GM12878 (cell line): Measurements from ENCODE around the gene M1AP. TPM values are rescaled to one million over a fixed set of nuclear protein-coding genes. Genes with fewer than 3 reads are reported as not detected.

Experiments
- EED ChIP-seq: sonication (generic); IDR thresholded peaks from 2 replicates; pipeline ENCODE4 v1.6.1; 2016; ENCODE audit warnings: antibody characterized with exemption, low read depth
- EP300 ChIP-seq, 2 experiments: fragments of 150-350 bp in 1 of 2; IDR thresholded peaks; 2 replicates each; pipeline ENCODE4 v1.6.1; 2011 to 2012; ENCODE audit warnings: low read depth in 2 of 2, low read length in 2 of 2, borderline replicate concordance in 1 of 2, improper control_type of control experiment in 1 of 2, inconsistent platforms in 1 of 2; ENCODE audit not compliant: control insufficient read depth in 1 of 2
- FOXK2 ChIP-seq: fragments of 450-650 bp; IDR thresholded peaks from 2 replicates; pipeline ENCODE4 v1.6.1; 2017; ENCODE audit warnings: mild to moderate bottlenecking, moderate library complexity
- JUNB ChIP-seq: IDR thresholded peaks from 2 replicates; pipeline ENCODE4 v1.6.1; 2016; ENCODE audit warnings: antibody characterized with exemption, mild to moderate bottlenecking
- JUND ChIP-seq: IDR thresholded peaks from 2 replicates; pipeline ENCODE4 v1.6.1; 2012; ENCODE audit warnings: low read depth, mild to moderate bottlenecking, low read length, improper control_type of control experiment, moderate library complexity
- LARP7 ChIP-seq: fragments of 450-650 bp; IDR thresholded peaks from 2 replicates; pipeline ENCODE4 v1.6.1; 2017; ENCODE audit warnings: mild to moderate bottlenecking
- NR2F1 ChIP-seq: fragments of 450-650 bp; conservative IDR thresholded peaks from 2 replicates; pipeline ENCODE4 v1.6.1; 2017; ENCODE audit warnings: mild to moderate bottlenecking
- PAX5 ChIP-seq: IDR thresholded peaks from 2 replicates; pipeline ENCODE4 v1.6.1; 2011; ENCODE audit warnings: low read depth, low read length, borderline replicate concordance
- PML ChIP-seq: IDR thresholded peaks from 2 replicates; pipeline ENCODE4 v1.6.1; 2012; ENCODE audit warnings: low read length, inconsistent platforms
- POLR2AphosphoS2 ChIP-seq: IDR thresholded peaks from 2 replicates; pipeline ENCODE4 v1.6.1; 2011; ENCODE audit warnings: low read depth, mild to moderate bottlenecking, low read length, improper control_type of control experiment, moderate library complexity
- RAD21 ChIP-seq: IDR thresholded peaks from 2 replicates; pipeline ENCODE4 v1.6.1; 2011; ENCODE audit warnings: mild to moderate bottlenecking, low read depth, low read length, moderate library complexity; ENCODE audit not compliant: insufficient read depth
- RCOR1 ChIP-seq: conservative IDR thresholded peaks from 2 replicates; pipeline ENCODE4 v1.6.1; 2012; ENCODE audit warnings: low read depth, low read length, improper control_type of control experiment
- RFX5 ChIP-seq: IDR thresholded peaks from 2 replicates; pipeline ENCODE4 v1.6.1; 2011; ENCODE audit warnings: low read depth, low read length, improper control_type of control experiment
- SREBF1 ChIP-seq: IDR thresholded peaks from 2 replicates; pipeline ENCODE4 v1.6.1; 2012; ENCODE audit warnings: mild to moderate bottlenecking, low read length
- polyA plus RNA-seq, 11 experiments: library from polyadenylated mRNA; depleted of rRNA in 4 of 11; unstranded in 6 of 11; stranded (reverse) in 5 of 11; fragments of >200 nt; fragmentation: Nextera tagmentation in 4 of 11; fragmentation: Illumina TruSeq in 1 of 11; extraction: Ambion mirVana in 4 of 11; extraction: Trizol in 1 of 11; gene quantifications; 1 replicate in 1 of 11; 2 replicates in 10 of 11; pipeline versions ENCODE4 v1.2.1 to v1.2.3, GENCODE V29; 2011 to 2016; ENCODE audit warnings: inconsistent platforms in 2 of 11, missing spikeins in 2 of 11, low read depth in 1 of 11
- total RNA-seq, 4 experiments: library from RNA; depleted of rRNA in 3 of 4; stranded (reverse); fragments of >200 nt in 3 of 4; fragmentation: Illumina TruSeq in 1 of 4; extraction: Trizol in 1 of 4; gene quantifications; 2 replicates each; pipeline versions ENCODE4 v1.2.1 to v1.2.3, GENCODE V29; 2013 to 2021
- TF ChIP-seq, protein P1 (sequence below): fragments of 450-650 bp; IDR thresholded peaks from 2 replicates; pipeline ENCODE4 v1.6.1; 2017; ENCODE audit warnings: mild to moderate bottlenecking, low read depth, inconsistent platforms; ENCODE audit not compliant: poor library complexity, severe bottlenecking
- TF ChIP-seq, protein P2 (sequence below): IDR thresholded peaks from 2 replicates; pipeline ENCODE4 v1.6.1; 2012; ENCODE audit warnings: improper control_type of control experiment, low read depth, low read length; ENCODE audit not compliant: insufficient replicate concordance
- TF ChIP-seq, protein P3 (sequence below): IDR thresholded peaks from 2 replicates; pipeline ENCODE4 v1.6.1; 2011; ENCODE audit warnings: low read depth, mild to moderate bottlenecking, low read length, moderate library complexity, borderline replicate concordance; ENCODE audit errors: extremely low read depth
- TF ChIP-seq, protein P4 (sequence below): fragments of 450-650 bp; conservative IDR thresholded peaks from 2 replicates; pipeline ENCODE4 v1.6.1; 2017; ENCODE audit warnings: mild to moderate bottlenecking, moderate library complexity
- TF ChIP-seq, protein P5 (sequence below): fragments of 450-650 bp; IDR thresholded peaks from 2 replicates; pipeline ENCODE4 v1.6.1; 2016; ENCODE audit warnings: mild to moderate bottlenecking

Gene M1AP
- total and polyA plus RNA-seq, 10 of the 15 experiments (the other 5 are each of a cell fraction or from before 2014, with no cell fraction given): 0.04 to 0.32 (median 0.16) TPM; not detected in 4

DNA sequence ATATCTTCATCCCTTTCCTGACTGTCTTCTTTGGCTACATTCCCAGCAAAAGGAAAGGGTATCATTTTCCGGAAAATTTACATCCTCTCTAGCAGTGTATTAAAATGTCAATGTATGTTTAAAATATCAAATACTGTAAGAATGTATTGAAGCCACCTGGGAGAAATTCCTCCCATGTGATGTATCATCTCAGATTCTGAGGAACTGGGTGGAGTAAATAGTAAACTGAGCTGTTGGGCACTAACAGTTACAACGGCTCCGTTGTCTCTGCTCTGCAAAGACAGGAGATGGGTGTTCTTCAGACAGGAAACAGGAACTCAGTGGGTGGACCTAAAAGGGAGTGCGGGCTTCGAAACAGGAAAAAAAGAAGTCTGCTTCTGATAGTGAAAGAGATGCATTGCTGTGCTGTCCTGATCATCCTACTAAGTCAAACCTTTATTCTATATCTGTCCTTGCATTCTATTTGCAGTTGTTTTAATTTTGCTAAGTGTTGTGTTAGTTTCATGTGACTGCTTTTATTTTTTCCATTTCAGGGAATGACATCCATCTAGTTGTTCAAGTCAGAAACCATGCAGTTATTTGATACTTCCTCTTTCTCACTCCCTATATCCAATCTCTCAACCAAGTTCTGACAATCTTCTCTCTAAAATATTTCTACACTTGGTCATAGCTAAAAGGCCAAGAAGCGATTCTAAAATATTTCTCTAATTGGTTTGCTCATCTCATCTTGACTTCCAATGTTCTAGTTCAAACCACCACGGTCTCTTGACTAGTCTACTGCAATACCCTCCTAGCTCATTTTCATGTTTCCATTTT is 74.2 kb downstream of the M1AP start (continued):
- TF ChIP-seq, protein P1, sequence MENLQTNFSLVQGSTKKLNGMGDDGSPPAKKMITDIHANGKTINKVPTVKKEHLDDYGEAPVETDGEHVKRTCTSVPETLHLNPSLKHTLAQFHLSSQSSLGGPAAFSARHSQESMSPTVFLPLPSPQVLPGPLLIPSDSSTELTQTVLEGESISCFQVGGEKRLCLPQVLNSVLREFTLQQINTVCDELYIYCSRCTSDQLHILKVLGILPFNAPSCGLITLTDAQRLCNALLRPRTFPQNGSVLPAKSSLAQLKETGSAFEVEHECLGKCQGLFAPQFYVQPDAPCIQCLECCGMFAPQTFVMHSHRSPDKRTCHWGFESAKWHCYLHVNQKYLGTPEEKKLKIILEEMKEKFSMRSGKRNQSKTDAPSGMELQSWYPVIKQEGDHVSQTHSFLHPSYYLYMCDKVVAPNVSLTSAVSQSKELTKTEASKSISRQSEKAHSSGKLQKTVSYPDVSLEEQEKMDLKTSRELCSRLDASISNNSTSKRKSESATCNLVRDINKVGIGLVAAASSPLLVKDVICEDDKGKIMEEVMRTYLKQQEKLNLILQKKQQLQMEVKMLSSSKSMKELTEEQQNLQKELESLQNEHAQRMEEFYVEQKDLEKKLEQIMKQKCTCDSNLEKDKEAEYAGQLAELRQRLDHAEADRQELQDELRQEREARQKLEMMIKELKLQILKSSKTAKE: no peak
- TF ChIP-seq, protein P2, sequence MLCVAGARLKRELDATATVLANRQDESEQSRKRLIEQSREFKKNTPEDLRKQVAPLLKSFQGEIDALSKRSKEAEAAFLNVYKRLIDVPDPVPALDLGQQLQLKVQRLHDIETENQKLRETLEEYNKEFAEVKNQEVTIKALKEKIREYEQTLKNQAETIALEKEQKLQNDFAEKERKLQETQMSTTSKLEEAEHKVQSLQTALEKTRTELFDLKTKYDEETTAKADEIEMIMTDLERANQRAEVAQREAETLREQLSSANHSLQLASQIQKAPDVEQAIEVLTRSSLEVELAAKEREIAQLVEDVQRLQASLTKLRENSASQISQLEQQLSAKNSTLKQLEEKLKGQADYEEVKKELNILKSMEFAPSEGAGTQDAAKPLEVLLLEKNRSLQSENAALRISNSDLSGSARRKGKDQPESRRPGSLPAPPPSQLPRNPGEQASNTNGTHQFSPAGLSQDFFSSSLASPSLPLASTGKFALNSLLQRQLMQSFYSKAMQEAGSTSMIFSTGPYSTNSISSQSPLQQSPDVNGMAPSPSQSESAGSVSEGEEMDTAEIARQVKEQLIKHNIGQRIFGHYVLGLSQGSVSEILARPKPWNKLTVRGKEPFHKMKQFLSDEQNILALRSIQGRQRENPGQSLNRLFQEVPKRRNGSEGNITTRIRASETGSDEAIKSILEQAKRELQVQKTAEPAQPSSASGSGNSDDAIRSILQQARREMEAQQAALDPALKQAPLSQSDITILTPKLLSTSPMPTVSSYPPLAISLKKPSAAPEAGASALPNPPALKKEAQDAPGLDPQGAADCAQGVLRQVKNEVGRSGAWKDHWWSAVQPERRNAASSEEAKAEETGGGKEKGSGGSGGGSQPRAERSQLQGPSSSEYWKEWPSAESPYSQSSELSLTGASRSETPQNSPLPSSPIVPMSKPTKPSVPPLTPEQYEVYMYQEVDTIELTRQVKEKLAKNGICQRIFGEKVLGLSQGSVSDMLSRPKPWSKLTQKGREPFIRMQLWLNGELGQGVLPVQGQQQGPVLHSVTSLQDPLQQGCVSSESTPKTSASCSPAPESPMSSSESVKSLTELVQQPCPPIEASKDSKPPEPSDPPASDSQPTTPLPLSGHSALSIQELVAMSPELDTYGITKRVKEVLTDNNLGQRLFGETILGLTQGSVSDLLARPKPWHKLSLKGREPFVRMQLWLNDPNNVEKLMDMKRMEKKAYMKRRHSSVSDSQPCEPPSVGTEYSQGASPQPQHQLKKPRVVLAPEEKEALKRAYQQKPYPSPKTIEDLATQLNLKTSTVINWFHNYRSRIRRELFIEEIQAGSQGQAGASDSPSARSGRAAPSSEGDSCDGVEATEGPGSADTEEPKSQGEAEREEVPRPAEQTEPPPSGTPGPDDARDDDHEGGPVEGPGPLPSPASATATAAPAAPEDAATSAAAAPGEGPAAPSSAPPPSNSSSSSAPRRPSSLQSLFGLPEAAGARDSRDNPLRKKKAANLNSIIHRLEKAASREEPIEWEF: no peak
- TF ChIP-seq EED: peak; percentile 68; the same call in 1 of the 2 replicates
- no peak for TF ChIP-seq RFX5
- no peak; a peak in 1 of 4 replicates for TF ChIP-seq EP300 (IDR thresholded peaks at IDR 0.05; ENCODE audit: borderline replicate concordance in 1 of 2, control insufficient read depth in 1 of 2, low read depth in 2 of 2, low read length in 2 of 2)
- TF ChIP-seq, protein P3, sequence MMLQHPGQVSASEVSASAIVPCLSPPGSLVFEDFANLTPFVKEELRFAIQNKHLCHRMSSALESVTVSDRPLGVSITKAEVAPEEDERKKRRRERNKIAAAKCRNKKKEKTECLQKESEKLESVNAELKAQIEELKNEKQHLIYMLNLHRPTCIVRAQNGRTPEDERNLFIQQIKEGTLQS: no peak
- TF ChIP-seq JUND: no peak
- TF ChIP-seq RCOR1: no peak
- peak; percentile 63; the same call in 1 of the 2 replicates for TF ChIP-seq PML
- no peak for TF ChIP-seq SREBF1
- TF ChIP-seq FOXK2: no peak
- TF ChIP-seq, protein P4, sequence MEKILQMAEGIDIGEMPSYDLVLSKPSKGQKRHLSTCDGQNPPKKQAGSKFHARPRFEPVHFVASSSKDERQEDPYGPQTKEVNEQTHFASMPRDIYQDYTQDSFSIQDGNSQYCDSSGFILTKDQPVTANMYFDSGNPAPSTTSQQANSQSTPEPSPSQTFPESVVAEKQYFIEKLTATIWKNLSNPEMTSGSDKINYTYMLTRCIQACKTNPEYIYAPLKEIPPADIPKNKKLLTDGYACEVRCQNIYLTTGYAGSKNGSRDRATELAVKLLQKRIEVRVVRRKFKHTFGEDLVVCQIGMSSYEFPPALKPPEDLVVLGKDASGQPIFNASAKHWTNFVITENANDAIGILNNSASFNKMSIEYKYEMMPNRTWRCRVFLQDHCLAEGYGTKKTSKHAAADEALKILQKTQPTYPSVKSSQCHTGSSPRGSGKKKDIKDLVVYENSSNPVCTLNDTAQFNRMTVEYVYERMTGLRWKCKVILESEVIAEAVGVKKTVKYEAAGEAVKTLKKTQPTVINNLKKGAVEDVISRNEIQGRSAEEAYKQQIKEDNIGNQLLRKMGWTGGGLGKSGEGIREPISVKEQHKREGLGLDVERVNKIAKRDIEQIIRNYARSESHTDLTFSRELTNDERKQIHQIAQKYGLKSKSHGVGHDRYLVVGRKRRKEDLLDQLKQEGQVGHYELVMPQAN: no peak
- TF ChIP-seq LARP7: no peak
- no peak for TF ChIP-seq RAD21
- no peak for TF ChIP-seq NR2F1
- TF ChIP-seq POLR2AphosphoS2: no peak
- no peak for TF ChIP-seq JUNB
- no peak for TF ChIP-seq PAX5
- TF ChIP-seq, protein P5, sequence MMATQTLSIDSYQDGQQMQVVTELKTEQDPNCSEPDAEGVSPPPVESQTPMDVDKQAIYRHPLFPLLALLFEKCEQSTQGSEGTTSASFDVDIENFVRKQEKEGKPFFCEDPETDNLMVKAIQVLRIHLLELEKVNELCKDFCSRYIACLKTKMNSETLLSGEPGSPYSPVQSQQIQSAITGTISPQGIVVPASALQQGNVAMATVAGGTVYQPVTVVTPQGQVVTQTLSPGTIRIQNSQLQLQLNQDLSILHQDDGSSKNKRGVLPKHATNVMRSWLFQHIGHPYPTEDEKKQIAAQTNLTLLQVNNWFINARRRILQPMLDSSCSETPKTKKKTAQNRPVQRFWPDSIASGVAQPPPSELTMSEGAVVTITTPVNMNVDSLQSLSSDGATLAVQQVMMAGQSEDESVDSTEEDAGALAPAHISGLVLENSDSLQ: 0 out of 2 replicates have a peak, but pooled peaks have one; percentile 6
